ENCODE measurements around the gene ANKRD11.

DNA sequence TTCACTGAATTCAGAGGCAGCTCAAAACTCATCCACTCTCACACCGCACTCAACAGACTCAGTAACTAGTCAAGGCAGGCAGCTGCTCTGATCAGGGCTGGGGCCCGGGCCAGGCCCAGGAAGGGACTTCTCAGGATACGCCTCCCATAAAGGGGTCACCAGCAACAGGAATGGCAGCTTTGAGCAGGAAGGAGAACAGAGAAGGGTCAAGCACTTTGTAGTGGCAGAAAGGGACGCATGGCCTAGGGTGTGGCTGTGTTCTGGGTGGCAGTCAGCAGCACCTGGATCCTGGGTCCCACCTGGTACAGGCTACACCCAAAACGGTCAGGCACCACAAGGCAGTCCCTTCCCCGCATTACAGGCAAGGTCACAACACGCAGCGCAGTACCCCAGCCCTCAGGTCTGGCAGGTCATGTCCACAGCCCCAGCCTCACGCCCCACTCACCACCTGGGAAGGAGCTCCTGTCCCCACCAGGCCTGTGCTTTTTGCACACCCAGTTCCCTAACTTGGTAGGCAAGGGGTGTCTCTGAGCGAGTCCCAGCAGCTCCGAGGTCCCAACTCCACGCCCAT is 173.2 kb downstream of the ANKRD11 start:
- TF ChIP-seq POLR2A (IDR thresholded peaks at IDR 0.05; ENCODE audit: low read depth, low read length) (no peak), EZH2 (IDR thresholded peaks at IDR 0.05; ENCODE audit: borderline replicate concordance, low read depth, low read length, severe bottlenecking) (no peak), MYC (IDR thresholded peaks at IDR 0.05; ENCODE audit: low read depth, low read length) (no peak)
- TF ChIP-seq, protein P1, sequence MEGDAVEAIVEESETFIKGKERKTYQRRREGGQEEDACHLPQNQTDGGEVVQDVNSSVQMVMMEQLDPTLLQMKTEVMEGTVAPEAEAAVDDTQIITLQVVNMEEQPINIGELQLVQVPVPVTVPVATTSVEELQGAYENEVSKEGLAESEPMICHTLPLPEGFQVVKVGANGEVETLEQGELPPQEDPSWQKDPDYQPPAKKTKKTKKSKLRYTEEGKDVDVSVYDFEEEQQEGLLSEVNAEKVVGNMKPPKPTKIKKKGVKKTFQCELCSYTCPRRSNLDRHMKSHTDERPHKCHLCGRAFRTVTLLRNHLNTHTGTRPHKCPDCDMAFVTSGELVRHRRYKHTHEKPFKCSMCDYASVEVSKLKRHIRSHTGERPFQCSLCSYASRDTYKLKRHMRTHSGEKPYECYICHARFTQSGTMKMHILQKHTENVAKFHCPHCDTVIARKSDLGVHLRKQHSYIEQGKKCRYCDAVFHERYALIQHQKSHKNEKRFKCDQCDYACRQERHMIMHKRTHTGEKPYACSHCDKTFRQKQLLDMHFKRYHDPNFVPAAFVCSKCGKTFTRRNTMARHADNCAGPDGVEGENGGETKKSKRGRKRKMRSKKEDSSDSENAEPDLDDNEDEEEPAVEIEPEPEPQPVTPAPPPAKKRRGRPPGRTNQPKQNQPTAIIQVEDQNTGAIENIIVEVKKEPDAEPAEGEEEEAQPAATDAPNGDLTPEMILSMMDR (IDR thresholded peaks at IDR 0.05; ENCODE audit: extremely low read depth in 1 of 2, insufficient read depth in 1 of 2, low read depth in 1 of 2, low read length in 2 of 2) = no peak
